Measurements from ENCODE around the gene ZSCAN5C.

- no peak for TF ChIP-seq CTCF (conservative IDR thresholded peaks at IDR 0.05 in 1 of 2, IDR thresholded peaks at IDR 0.05 in 1 of 2; ENCODE audit: extremely low read depth in 1 of 2, insufficient read depth in 1 of 2, low read depth in 1 of 2, low read length in 2 of 2)
- TF ChIP-seq EZH2 (IDR thresholded peaks at IDR 0.05; ENCODE audit: borderline replicate concordance, low read length), result no peak
Observed at GRCh38 chr19:56221851-56222250, 19.8 kb downstream of the ZSCAN5C start.
